ENCODE results near the gene CR2.
"Not testable (repeated sequence)": the region's sequence is repeated elsewhere in the genome, so short reads cannot be mapped to it uniquely, and the experiment has no call there.

CR2 gene

DNA sequence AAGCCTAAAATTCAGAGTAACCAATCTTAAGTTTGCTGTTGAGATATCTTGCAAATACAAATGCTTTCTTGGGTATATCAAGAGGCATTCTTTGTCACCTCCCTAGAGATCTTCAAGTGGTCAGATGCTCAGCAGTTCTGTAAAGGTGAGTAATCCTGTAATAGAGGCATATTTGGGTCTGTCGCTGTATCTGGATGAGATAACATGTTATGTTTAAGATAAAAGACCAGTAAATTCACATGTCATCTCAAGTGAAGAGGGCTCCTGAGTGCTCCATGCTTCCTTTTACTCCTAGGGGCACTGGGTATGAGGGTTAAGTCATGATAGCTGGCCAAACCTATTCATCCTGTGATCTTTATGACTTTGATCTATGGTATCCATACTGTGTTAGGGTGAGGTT, 7.5 kb downstream of the CR2 start:
- no peaks in the 10 kb centered on the region for H3K4me1 Mint-ChIP-seq
- no peak overlapping the region for H3K4me3 Mint-ChIP-seq
- ATAC-seq (replicated peaks; ENCODE audit: extremely low read depth, poor library complexity, severe bottlenecking) (no peak), DNase-seq (ENCODE audit: low spot score in 2 of 2) (no peak)
- H3K27me3 Mint-ChIP-seq: peaks cover 27% of the 10 kb centered on the region
- H3K36me3 Mint-ChIP-seq (ENCODE audit: insufficient read depth): no peaks in the 10 kb centered on the region
- no peaks in the 10 kb centered on the region for H3K9me3 Mint-ChIP-seq
- H3K27ac Mint-ChIP-seq (ENCODE audit: low read depth): no peak overlapping the region

DNA sequence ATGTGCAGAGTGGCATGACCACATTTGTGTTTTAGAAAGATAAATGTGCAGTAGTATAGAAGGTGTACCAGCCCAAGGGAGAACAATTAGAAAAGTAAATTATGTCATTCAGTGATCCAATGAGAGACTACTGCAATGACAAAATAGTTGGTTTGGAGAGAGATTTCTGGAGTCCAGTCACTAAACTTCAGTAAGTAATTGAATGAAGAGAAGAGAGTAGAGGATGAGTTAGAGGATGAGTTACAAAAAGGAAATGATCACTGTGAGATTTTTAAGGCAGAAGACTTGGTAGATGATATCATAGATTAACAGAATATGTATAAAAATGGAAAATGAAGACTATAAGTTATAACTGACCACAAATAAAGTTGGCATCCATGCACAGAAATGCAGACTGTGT, 8.4 kb downstream of the CR2 start:
- H3K27me3 Mint-ChIP-seq: peaks cover 36% of the 10 kb centered on the region
- no peak overlapping the region for H3K27ac Mint-ChIP-seq (ENCODE audit: low read depth)
- DNase-seq (ENCODE audit: low spot score in 2 of 2) (no peak), ATAC-seq (replicated peaks; ENCODE audit: extremely low read depth, poor library complexity, severe bottlenecking) (no peak)
- H3K9me3 Mint-ChIP-seq: no peaks in the 10 kb centered on the region
- no peaks in the 10 kb centered on the region for H3K4me1 Mint-ChIP-seq
- no peak overlapping the region for H3K4me3 Mint-ChIP-seq
- no peaks in the 10 kb centered on the region for H3K36me3 Mint-ChIP-seq (ENCODE audit: insufficient read depth)

DNA sequence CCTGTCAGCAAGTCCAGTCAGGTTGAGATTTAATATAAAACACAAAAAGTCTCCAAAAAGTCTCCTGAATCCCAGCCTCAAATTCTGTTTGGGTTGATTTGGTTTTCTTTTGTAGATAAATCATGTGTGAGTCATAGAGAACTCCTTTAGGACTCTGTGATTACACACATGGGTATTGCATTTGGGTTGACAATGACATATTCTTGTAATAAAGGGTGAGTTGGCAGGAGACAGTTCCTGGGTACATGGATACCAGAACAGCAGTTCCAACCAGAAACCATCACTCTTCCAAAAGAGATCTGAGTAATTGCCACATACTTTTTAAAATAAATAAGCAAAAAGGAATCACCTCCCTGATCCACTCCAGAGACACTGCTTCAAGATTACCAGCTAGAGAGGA, 8.9 kb downstream of the CR2 start:
- DNase-seq (ENCODE audit: low spot score in 2 of 2): no peak
- Mint-ChIP-seq H3K36me3 (ENCODE audit: insufficient read depth) (no peaks in the 10 kb centered on the region), H3K27ac (ENCODE audit: low read depth) (no peak overlapping the region), H3K4me1 (no peaks in the 10 kb centered on the region), H3K4me3 (no peak overlapping the region), H3K9me3 (no peaks in the 10 kb centered on the region), H3K27me3 (peaks cover 41% of the 10 kb centered on the region)
- no peak for ATAC-seq (replicated peaks; ENCODE audit: extremely low read depth, poor library complexity, severe bottlenecking)

DNA sequence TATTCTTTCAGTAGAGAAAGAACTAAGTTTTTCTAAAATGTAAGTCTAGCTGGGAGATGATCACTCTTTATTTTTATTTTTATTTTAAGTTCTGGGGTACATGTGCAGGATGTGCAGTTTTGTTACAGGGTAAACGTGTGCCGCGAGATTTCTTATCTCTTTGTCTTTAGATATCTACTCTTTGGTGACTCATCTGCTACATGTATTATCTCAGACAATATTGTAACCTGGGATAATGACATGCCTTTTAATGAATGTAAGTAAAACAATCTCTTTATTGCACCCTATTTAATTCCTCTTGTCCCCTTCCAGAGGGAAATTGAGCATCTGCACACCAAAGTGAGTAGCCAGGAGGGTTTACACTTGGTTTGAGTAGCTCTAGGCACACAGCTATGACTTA, 9.4 kb downstream of the CR2 start:
- no peaks in the 10 kb centered on the region for H3K36me3 Mint-ChIP-seq (ENCODE audit: insufficient read depth)
- ATAC-seq (replicated peaks; ENCODE audit: extremely low read depth, poor library complexity, severe bottlenecking) (no peak), DNase-seq (ENCODE audit: low spot score in 2 of 2) (no peak)
- no peaks in the 10 kb centered on the region for H3K9me3 Mint-ChIP-seq
- no peak overlapping the region for H3K4me3 Mint-ChIP-seq
- peaks cover 47% of the 10 kb centered on the region for H3K27me3 Mint-ChIP-seq
- no peak overlapping the region for H3K27ac Mint-ChIP-seq (ENCODE audit: low read depth)
- H3K4me1 Mint-ChIP-seq: no peaks in the 10 kb centered on the region

DNA sequence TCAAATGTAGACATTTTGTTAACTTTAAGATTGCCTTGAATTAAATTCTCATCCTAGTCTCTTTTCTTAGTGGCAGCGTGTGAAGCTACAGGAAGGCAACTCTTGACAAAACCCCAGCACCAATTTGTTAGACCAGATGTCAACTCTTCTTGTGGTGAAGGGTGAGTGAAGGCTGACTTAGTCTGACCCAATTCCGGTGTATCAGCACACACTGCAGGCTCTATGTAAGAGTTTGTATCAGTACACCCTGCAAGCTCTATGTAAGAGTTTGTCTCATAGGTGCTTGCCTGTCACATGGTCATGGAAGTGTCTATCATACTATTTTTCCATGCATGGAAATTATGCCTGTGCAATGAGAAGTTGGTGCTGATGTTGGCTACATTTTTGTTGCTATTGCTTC, 16.8 kb downstream of the CR2 start:
- Mint-ChIP-seq H3K27me3 (peaks cover 95% of the 10 kb centered on the region), H3K4me1 (no peaks in the 10 kb centered on the region), H3K9me3 (no peaks in the 10 kb centered on the region), H3K4me3 (no peak overlapping the region), H3K27ac (ENCODE audit: low read depth) (no peak overlapping the region), H3K36me3 (ENCODE audit: insufficient read depth) (peaks cover 3% of the 10 kb centered on the region)
- ATAC-seq (replicated peaks; ENCODE audit: extremely low read depth, poor library complexity, severe bottlenecking) (no peak), DNase-seq (ENCODE audit: low spot score in 2 of 2) (no peak)

DNA sequence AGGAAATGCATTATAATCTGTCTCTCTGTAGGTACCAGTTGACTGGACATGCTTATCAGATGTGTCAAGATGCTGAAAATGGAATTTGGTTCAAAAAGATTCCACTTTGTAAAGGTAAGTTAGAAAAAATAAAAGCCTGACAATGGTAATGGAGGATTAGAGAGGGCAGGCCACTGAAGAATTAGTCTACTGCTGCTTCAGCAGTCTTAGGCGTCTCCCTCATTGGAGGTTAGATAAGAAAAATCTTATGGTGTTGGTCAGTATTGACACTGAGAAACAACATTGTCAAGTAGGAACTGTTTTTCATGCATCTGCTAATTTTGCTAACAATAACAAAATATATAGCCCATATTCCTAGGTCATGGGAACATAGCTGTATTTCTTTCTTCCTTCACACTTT, 20.1 kb downstream of the CR2 start:
- no peaks in the 10 kb centered on the region for H3K9me3 Mint-ChIP-seq
- H3K4me3 Mint-ChIP-seq: no peak overlapping the region
- no peak overlapping the region for H3K27ac Mint-ChIP-seq (ENCODE audit: low read depth)
- peaks cover 84% of the 10 kb centered on the region for H3K27me3 Mint-ChIP-seq
- H3K4me1 Mint-ChIP-seq: no peaks in the 10 kb centered on the region
- ATAC-seq (replicated peaks; ENCODE audit: extremely low read depth, poor library complexity, severe bottlenecking) (no peak), DNase-seq (ENCODE audit: low spot score in 2 of 2) (no peak)
- peaks cover 3% of the 10 kb centered on the region for H3K36me3 Mint-ChIP-seq (ENCODE audit: insufficient read depth)

DNA sequence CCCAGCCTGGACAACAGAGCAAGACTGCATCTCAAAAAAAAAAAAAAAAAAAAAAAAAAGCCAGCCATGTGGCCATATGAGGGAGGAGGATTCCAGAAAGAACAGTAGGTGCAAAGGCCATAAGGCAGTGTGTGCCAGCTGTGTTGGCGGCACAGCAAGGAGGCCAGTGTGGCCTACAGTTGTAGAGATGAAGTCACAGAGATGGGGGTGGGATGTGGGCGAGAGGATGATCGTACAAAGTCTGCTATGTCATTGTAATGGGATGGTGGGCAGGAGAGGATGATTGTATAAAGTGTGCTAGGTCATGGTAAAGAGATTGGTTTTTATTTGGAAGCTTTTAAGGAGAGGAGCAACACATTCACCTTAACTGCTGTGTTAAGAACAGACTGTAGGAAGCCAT, 32.1 kb downstream of the CR2 start:
- ATAC-seq (replicated peaks; ENCODE audit: extremely low read depth, poor library complexity, severe bottlenecking) (no peak), DNase-seq (ENCODE audit: low spot score in 2 of 2) (no peak)
- Mint-ChIP-seq H3K27me3 (peaks cover 19% of the 10 kb centered on the region), H3K4me1 (no peaks in the 10 kb centered on the region), H3K4me3 (no peak overlapping the region), H3K27ac (ENCODE audit: low read depth) (no peak overlapping the region), H3K9me3 (no peaks in the 10 kb centered on the region), H3K36me3 (ENCODE audit: insufficient read depth) (no peaks in the 10 kb centered on the region)

DNA sequence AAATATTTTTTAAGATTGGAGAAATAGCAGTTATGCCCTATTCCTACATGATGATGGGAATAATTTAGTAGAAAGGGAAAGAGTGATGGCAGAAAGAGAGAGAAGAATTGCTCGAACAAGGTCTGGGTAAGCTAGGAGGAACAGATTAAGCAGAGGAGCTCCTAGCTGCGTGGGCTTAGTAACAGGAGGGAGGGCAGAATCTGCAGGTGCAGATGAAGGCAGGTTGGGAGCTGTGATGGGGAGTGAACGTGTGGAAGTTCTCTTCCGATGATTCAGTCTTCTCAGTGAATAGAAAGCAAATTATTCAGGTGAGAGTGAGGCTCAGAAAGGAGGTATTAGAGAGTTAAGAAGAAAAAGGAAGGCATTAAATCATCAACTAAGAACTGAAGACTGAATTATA, 33.5 kb downstream of the CR2 start:
- Mint-ChIP-seq H3K4me1 (no peaks in the 10 kb centered on the region), H3K9me3 (no peaks in the 10 kb centered on the region), H3K27me3 (peaks cover 13% of the 10 kb centered on the region), H3K4me3 (no peak overlapping the region), H3K36me3 (ENCODE audit: insufficient read depth) (no peaks in the 10 kb centered on the region), H3K27ac (ENCODE audit: low read depth) (no peak overlapping the region)
- ATAC-seq (replicated peaks; ENCODE audit: extremely low read depth, poor library complexity, severe bottlenecking) (no peak), DNase-seq (ENCODE audit: low spot score in 2 of 2) (no peak)

DNA sequence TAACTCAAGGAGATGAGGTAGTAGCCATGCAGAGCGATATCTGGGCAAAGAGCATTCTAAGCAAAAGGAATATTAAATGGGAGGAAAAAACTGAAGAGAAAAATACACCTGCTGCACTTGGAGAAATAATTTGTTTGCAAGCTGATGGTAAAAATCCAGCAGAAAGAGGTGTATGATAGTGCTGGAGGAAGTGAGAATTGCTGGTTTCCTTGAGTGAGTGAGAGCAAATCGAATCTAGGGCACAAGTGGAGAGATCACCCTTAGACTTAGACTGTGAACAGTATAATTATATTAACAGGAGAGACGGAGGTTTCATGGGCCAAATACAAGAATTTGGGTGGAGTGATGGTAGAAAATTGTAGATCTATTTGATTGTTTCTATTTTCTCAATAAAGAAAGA, 39.1 kb downstream of the CR2 start:
- no peaks in the 10 kb centered on the region for H3K4me1 Mint-ChIP-seq
- DNase-seq (ENCODE audit: low spot score in 2 of 2) (no peak), ATAC-seq (replicated peaks; ENCODE audit: extremely low read depth, poor library complexity, severe bottlenecking) (no peak)
- H3K27ac Mint-ChIP-seq (ENCODE audit: low read depth): no peak overlapping the region
- H3K4me3 Mint-ChIP-seq: no peak overlapping the region
- no peaks in the 10 kb centered on the region for H3K36me3 Mint-ChIP-seq (ENCODE audit: insufficient read depth)
- H3K27me3 Mint-ChIP-seq: peaks cover 16% of the 10 kb centered on the region
- no peaks in the 10 kb centered on the region for H3K9me3 Mint-ChIP-seq

DNA sequence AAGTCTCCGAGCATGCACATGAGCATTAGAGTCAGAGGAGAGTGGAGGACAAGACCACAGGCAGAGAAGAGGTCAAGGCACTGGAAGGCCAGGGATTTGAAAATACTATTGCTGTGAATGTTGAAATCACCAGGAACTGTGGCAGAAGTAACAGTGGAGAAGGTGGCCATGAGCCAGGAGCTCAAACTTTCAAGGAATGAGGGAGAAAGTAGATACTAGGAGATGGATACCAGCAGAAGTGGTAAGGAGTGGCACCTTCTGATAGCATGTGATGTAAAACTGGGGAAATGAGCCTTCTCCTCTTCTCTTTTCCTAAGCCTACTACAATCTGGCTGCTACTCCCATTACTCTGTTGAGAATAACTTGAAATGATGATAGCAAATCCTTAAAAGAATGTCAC, 40.0 kb downstream of the CR2 start:
- no peak for DNase-seq (ENCODE audit: low spot score in 2 of 2)
- H3K4me3 Mint-ChIP-seq: no peak overlapping the region

DNA sequence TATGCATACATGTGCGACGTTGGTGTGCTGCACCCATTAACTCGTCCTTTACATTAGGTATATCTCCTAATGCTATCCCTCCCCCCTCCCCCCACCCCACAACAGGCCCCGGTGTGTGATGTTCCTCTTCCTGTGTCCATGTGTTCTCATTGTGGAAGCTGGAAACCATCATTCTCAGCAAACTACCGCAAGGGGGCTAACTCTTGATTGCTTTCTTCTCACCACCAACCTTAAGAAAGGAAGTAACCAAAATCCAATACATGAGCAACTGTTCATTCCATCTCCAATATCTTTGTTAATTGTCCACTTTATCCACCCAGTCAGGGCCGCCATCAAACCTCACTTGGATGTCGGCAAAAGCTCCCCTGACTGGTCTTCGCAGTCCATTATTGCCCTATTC, 41.2 kb downstream of the CR2 start:
- not testable (repeated sequence) for DNase-seq (ENCODE audit: low spot score in 2 of 2); ATAC-seq (replicated peaks; ENCODE audit: extremely low read depth, poor library complexity, severe bottlenecking); H3K36me3 Mint-ChIP-seq (ENCODE audit: insufficient read depth); H3K4me1 Mint-ChIP-seq; H3K4me3 Mint-ChIP-seq; H3K9me3 Mint-ChIP-seq; H3K27ac Mint-ChIP-seq (ENCODE audit: low read depth)
- peaks cover 36% of the 10 kb centered on the region for H3K27me3 Mint-ChIP-seq

More for the DNA sequence above, 40.0 kb downstream of the CR2 start:
- ATAC-seq (replicated peaks; ENCODE audit: extremely low read depth, poor library complexity, severe bottlenecking): no peak
- Mint-ChIP-seq H3K4me1 (no peaks in the 10 kb centered on the region), H3K27me3 (peaks cover 25% of the 10 kb centered on the region), H3K27ac (ENCODE audit: low read depth) (no peak overlapping the region), H3K9me3 (no peaks in the 10 kb centered on the region), H3K36me3 (ENCODE audit: insufficient read depth) (no peaks in the 10 kb centered on the region)

DNA sequence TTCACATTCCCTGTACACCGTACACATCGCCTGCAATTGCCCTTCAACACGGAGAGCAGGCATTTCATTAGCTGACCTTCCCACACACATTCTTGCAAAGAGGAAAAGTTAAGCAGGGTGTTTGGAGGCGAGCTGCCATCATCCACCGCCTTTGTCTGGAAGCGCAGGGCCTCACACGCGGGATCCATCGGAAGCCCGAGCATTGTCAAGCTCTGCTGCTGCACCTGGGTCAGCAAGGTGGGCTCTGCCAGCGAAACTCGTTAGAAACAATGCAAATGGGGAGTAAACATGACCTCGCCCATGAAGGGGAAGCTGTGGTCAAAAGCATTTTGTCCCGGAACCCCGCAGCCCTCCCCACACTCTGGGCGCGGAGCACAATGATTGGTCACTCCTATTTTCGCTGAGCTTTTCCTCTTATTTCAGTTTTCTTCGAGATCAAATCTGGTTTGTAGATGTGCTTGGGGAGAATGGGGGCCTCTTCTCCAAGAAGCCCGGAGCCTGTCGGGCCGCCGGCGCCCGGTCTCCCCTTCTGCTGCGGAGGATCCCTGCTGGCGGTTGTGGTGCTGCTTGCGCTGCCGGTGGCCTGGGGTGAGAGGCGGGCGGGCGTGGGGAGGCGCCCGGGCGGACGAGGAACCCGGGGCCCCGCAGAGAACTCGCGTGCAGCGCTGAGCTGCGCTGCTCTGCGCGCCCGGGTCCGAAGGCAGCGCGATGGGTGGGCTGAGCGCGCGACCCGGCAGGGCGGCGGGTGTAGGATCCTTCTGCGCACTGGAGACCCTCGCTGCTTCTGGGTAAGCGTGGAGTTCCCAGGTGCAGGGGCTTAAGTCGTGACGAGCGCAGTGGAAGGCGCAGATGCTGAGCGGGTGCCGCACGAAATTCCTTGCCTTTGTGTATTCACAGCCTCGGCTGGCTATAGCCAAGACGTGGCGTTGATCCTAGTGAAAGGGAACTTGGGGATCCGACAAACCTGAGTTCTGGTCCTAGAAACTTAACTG, 42.0 kb downstream of the CR2 start, which contains the start of gene CR1:
Gene CR1, plus strand, starts transcription at position 357 of the 992 bp plus-strand sequence. Its CDS starts 111 bp downstream, at position 468.
- ATAC-seq (replicated peaks; ENCODE audit: extremely low read depth, poor library complexity, severe bottlenecking) (peak; percentile 54), DNase-seq (ENCODE audit: low spot score in 2 of 2) (no peak)
- H3K27ac Mint-ChIP-seq (ENCODE audit: low read depth): no peak within 1 kb of the TSS
- H3K4me1 Mint-ChIP-seq: no peaks in the 10 kb centered on the region
- H3K9me3 Mint-ChIP-seq: no peaks in the 10 kb centered on the region
- H3K36me3 Mint-ChIP-seq (ENCODE audit: insufficient read depth): no peaks in the 10 kb centered on the region
- no peak within 1 kb of the TSS for H3K4me3 Mint-ChIP-seq
- peaks cover 42% of the 10 kb centered on the region for H3K27me3 Mint-ChIP-seq

DNA sequence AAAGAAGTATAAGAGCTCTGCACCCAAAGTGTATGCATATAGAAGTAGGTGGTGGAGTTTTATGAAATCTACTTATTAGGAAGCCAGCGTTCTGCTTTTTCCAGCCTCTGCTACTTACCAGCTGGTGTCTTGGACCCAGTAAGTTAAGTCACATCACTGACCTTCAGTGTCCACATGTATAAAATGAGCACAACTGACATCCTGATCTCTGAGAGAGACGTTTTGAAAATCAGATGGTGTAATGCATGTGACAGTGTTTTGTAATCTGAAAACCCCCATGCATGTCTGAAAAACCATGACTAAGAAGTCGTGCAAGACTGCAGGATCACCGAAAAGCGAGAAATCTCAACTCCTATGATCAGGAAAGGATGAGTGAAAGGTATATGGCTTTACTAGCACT, 43.8 kb downstream of the CR2 start:
- Mint-ChIP-seq H3K4me1 (no peaks in the 10 kb centered on the region), H3K27me3 (peaks cover 60% of the 10 kb centered on the region), H3K36me3 (ENCODE audit: insufficient read depth) (no peaks in the 10 kb centered on the region), H3K27ac (ENCODE audit: low read depth) (no peak overlapping the region), H3K4me3 (no peak overlapping the region), H3K9me3 (no peaks in the 10 kb centered on the region)
- ATAC-seq (replicated peaks; ENCODE audit: extremely low read depth, poor library complexity, severe bottlenecking): no peak
- no peak for DNase-seq (ENCODE audit: low spot score in 2 of 2)
